HEK293T (cell line): ENCODE measurements around the gene SLC37A1.

Experiments
- CTCF ChIA-PET: fragments of 350-600 bp; formaldehyde crosslinking; extraction: SDS; loops from one replicate; lab custom pipeline; 2021; ENCODE audit warnings: antibody characterized with exemption, inconsistent platforms; lab: Yijun Ruan, JAX
- POLR2A ChIA-PET: fragments of 350-600 bp; formaldehyde crosslinking; extraction: SDS; loops from one replicate; lab custom pipeline; 2020; ENCODE audit warnings: antibody characterized with exemption, inconsistent platforms; lab: Yijun Ruan, JAX
- DNase-seq: peaks from one replicate; pipeline ENCODE4 v3.0.0; 2012; ENCODE audit warnings: mixed read lengths; ENCODE audit errors: extremely low spot score
- ARNT ChIP-seq: fragments of 450-650 bp; IDR thresholded peaks from 2 replicates; pipeline ENCODE4 v1.6.1; 2017; ENCODE audit warnings: mild to moderate bottlenecking
- BHLHE40 ChIP-seq: fragments of 450-650 bp; IDR thresholded peaks from 2 replicates; pipeline ENCODE4 v1.6.1; 2016; ENCODE audit warnings: mild to moderate bottlenecking, moderate library complexity, borderline replicate concordance
- CTBP1 ChIP-seq: fragments of 450-650 bp; IDR thresholded peaks from 2 replicates; pipeline ENCODE4 v1.6.1; 2016; ENCODE audit warnings: borderline replicate concordance
- ELF4 ChIP-seq: fragments of 450-650 bp; IDR thresholded peaks from 2 replicates; pipeline ENCODE4 v1.6.1; 2017; ENCODE audit warnings: antibody characterized with exemption
- FOXA1 ChIP-seq: fragments of 450-650 bp; IDR thresholded peaks from 2 replicates; pipeline ENCODE4 v1.6.1; 2016; ENCODE audit warnings: mild to moderate bottlenecking
- FOXK2 ChIP-seq: fragments of 450-650 bp; IDR thresholded peaks from 2 replicates; pipeline ENCODE4 v1.6.1; 2016; ENCODE audit warnings: mild to moderate bottlenecking
- FOXM1 ChIP-seq: fragments of 450-650 bp; IDR thresholded peaks from 2 replicates; pipeline ENCODE4 v1.6.1; 2017; ENCODE audit warnings: mild to moderate bottlenecking, borderline replicate concordance
- HDGF ChIP-seq: fragments of 450-650 bp; IDR thresholded peaks from 2 replicates; pipeline ENCODE4 v1.6.1; 2017; ENCODE audit warnings: antibody characterized with exemption, borderline replicate concordance
- L3MBTL2 ChIP-seq: fragments of 450-650 bp; conservative IDR thresholded peaks from 2 replicates; pipeline ENCODE4 v1.6.1; 2016; ENCODE audit warnings: mild to moderate bottlenecking
- LEF1 ChIP-seq: fragments of 450-650 bp; IDR thresholded peaks from 2 replicates; pipeline ENCODE4 v1.6.1; 2017; ENCODE audit warnings: mild to moderate bottlenecking, borderline replicate concordance
- NFRKB ChIP-seq: fragments of 450-650 bp; IDR thresholded peaks from 2 replicates; pipeline ENCODE4 v1.6.1; 2016; ENCODE audit warnings: mild to moderate bottlenecking, moderate library complexity
- SP1 ChIP-seq: fragments of 450-650 bp; IDR thresholded peaks from 2 replicates; pipeline ENCODE4 v1.6.1; 2017
- SUZ12 ChIP-seq: fragments of 450-650 bp; IDR thresholded peaks from 2 replicates; pipeline ENCODE4 v1.6.1; 2016; ENCODE audit warnings: mild to moderate bottlenecking
- TARDBP ChIP-seq: fragments of 450-650 bp; IDR thresholded peaks from 2 replicates; pipeline ENCODE4 v1.6.1; 2016
- ZNF384 ChIP-seq: fragments of 450-650 bp; IDR thresholded peaks from 2 replicates; pipeline ENCODE4 v1.6.1; 2016
- TF ChIP-seq, protein P1 (sequence below): fragments of 450-650 bp; IDR thresholded peaks from 2 replicates; pipeline ENCODE4 v1.6.1; 2016

Gene SLC37A1

DNA sequence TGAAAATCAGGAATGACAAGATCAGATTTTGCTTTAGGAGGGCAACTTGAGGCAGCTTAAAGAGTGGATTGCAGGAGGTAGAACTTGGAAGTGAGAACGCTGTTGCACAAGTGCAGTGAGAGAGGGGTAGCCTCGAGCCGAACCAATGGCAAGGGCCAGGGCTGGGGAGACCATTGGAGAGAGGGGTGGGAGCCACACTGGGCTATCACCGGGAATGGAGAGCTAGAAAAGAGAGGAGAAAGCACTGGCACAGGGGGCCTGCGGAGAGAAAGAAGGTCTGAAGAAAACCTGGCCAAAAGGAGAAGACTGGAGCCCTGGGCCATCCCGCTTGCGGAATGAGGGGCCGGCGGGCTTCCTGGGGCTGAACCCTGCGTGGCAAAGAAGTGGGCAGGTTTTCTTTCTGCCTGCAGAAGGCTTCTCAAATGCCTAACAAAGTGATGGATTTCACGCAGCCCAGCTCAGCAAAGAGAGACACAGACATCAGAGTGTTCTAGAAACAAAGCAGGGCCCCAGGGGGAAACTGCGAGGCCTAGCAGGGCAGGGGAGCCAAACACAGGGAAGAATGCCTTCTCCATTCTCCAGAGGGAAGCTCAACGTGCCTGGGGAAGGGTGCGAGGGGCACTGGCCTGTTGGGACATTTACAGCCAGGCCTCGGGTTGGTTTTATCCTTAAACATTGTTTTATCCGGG lies 1.2 kb upstream of the SLC37A1 start:
- POLR2A ChIA-PET: interaction anchor here (0.9 kb wide), 1 partner anchor 11 kb away, joined by 3 read pairs; no protein-coding TSS in a partner anchor
- TF ChIP-seq BHLHE40: no peak
- CTCF ChIA-PET: no interaction called here
- no peak for DNase-seq

DNA sequence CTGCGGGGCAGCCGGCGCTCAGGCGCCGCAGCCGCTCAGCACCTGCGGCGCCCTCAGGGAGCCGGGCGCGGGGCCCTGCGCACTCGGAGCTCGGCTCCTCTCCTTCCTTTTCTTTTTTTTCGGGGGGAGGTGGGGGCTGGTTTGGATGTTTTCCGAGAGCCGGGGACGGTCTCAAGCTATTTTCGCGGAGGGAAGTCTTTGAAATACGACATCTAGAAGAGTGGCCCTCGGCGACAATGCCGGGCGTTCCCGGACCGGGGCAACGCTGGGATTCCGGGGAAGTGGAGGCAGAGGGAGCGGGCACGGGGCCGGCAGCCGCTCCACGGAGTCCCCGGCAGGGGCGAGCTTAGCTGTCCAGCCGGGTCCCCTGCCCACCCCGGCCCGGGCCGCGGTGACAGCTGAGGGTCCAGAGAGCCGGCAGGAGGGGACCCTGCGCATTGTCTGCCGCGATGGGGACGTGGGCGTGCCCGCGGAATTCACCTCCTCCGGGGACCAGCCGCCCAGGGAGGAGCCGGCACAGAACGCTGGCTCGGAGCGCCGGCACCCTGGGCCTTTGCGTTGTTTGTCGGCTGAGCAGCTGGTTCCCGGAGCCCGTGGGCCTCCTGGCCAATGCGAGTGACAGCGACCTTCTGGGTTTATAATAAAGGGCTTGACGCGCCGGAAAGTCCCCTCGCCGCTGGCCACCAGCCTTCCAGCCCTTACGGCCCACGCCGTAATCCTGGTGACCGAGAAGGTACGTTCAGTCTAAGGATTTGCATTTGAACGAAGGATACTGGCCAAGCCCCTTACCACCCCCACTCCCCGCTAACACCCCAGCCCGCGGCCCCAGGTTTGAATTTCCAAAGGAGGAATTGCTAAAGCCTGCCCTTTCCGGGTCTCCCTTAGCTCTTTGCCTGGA lies 582 bp downstream of the SLC37A1 start:
- CTCF ChIA-PET: no interaction called here
- peak; percentile 58 for DNase-seq
- TF ChIP-seq LEF1 (no peak), SP1 (no peak), ZNF384 (no peak), FOXA1 (no peak), NFRKB (no peak), SUZ12 (no peak), FOXM1 (no peak), HDGF (no peak), CTBP1 (no peak), TARDBP (no peak), ELF4 (no peak), FOXK2 (no peak)
- TF ChIP-seq, protein P1, sequence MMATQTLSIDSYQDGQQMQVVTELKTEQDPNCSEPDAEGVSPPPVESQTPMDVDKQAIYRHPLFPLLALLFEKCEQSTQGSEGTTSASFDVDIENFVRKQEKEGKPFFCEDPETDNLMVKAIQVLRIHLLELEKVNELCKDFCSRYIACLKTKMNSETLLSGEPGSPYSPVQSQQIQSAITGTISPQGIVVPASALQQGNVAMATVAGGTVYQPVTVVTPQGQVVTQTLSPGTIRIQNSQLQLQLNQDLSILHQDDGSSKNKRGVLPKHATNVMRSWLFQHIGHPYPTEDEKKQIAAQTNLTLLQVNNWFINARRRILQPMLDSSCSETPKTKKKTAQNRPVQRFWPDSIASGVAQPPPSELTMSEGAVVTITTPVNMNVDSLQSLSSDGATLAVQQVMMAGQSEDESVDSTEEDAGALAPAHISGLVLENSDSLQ: no peak
- POLR2A ChIA-PET: interaction anchor here (1.2 kb wide), 1 partner anchor 18 kb away, joined by 4 read pairs; the partner anchor contains the start of gene RSPH1

DNA sequence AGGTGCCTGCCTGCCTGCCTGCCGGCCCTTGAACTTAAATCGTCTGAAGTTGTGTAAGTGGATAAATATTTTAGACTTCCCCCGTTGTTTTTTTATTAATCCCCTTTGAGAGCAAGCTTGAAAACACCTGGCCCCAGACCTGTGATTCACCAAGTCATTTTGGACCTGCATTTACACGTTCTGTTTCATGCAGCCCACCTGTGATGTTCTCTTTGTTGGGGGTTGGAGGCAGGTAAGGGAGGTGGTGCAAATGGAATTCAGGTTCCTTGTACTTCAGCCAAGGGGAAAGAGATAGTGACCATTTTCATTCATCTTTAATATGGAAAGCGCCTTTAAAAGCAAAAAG lies 1.2 kb downstream of the SLC37A1 start:
- ChIA-PET CTCF (no interaction called here), POLR2A (interaction anchor here (1.2 kb wide), 1 partner anchor 19 kb away, joined by 4 read pairs; the partner anchor contains the start of gene RSPH1)
- TF ChIP-seq ARNT: no peak
- no peak for TF ChIP-seq TARDBP
- no peak for TF ChIP-seq ZNF384
- no peak for TF ChIP-seq BHLHE40
- TF ChIP-seq, protein P1: no peak
- no peak for TF ChIP-seq NFRKB
- no peak for TF ChIP-seq FOXA1
- no peak for TF ChIP-seq SP1
- no peak for TF ChIP-seq CTBP1
- no peak for TF ChIP-seq FOXM1
- no peak for TF ChIP-seq ELF4
- no peak for TF ChIP-seq HDGF
- no peak for TF ChIP-seq L3MBTL2
- TF ChIP-seq SUZ12: no peak
- no peak for TF ChIP-seq FOXK2
- TF ChIP-seq LEF1: no peak
- no peak for DNase-seq

DNA sequence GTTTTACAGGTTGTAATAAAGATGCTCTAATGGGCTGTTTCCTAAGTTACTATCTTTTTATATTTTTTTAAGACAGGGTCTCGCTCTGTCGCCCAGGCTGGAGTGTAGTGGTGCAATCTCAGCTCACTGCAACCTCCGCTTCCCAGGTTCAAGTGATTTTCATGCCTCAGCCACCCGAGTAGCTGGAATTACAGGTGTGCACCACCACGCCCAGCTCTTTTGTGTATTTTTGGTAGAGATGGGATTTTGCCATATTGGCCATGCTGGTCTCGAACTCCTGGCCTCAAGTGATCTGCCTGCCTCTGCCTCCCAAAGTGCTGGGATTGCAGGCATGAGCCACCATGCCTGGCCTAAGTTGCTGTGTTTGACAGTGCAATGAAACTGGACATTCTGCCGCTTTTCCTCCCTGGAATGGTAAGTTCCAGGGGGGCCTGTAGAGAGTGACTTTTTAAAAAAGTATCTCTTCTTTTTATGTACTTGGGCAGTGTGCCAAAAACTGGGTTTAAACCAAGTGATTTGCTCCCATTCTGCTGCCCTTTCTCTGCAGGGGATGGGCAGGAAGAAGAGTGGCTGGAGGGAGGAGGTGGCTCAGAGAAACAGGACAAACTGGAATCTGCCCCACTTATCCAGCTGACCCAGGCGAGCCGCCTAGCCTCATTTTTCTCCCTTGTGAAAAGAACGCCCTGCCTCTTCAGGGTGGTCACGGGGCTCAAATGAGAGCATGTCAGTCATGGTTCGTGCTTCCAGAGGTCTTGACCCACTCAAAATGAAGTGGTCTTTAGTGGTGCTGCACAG lies 2.3 kb downstream of the SLC37A1 start:
- ChIA-PET CTCF (interaction anchor here (0.6 kb wide), 1 partner anchor 53 kb away, joined by 3 read pairs; no protein-coding TSS in a partner anchor), POLR2A (no interaction called here)

DNA sequence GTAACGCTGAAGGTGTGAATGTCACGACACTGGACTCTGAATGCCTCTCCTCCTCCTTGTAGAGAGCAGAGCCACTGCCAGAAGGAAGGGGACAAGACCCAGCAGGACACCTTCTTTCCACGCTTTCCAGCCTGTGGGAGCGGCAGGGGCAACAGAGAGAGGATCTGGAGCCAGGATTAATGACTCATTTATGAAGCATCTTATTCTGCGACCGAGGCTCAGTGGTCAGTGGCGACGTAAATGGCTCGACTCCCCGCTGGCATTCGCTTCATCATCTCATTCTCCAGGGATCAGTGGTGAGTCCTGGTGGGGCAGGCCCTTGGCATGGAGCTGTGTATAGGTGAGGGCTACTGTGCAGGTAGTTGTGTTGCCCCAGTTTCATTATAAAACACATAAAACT lies 4.6 kb downstream of the SLC37A1 start:
- POLR2A ChIA-PET: no interaction called here
- TF ChIP-seq TARDBP: no peak
- TF ChIP-seq FOXK2: no peak
- TF ChIP-seq FOXA1: no peak
- TF ChIP-seq HDGF: no peak
- no peak for DNase-seq
- CTCF ChIA-PET: no interaction called here

More for the DNA sequence above, 2.3 kb downstream of the SLC37A1 start:
- TF ChIP-seq SP1: no peak
- TF ChIP-seq BHLHE40: no peak
- TF ChIP-seq NFRKB: no peak
- TF ChIP-seq HDGF: no peak
- DNase-seq: no peak

DNA sequence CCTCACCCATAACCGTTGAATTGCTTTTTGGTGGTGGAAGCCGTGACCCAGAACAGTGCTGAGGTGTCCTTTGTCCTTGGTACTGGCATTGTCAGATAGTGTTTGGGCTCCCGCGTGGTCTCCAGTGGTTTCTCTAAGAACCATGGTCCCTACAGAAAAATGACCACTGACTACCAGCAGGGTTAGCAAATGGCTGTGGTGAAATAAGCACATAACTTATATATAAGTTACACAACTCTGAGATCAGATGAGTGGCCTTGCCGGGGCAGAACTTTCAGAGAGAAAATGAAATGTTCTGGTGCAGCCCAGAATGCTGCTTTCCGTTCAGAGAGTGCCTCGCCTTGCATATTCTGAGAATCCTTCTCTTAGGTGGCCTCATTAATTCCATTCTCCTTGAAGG lies 5.0 kb downstream of the SLC37A1 start:
- ChIA-PET CTCF (interaction anchor here (1.1 kb wide), 1 partner anchor 18 kb away, joined by 4 read pairs; no protein-coding TSS in a partner anchor), POLR2A (no interaction called here)
- TF ChIP-seq L3MBTL2: no peak
- TF ChIP-seq FOXA1: no peak
- TF ChIP-seq NFRKB: no peak
- TF ChIP-seq BHLHE40: no peak
- no peak for TF ChIP-seq CTBP1
- TF ChIP-seq FOXM1: no peak
- no peak for TF ChIP-seq HDGF
- TF ChIP-seq ELF4: no peak
- no peak for TF ChIP-seq SP1
- no peak for TF ChIP-seq SUZ12
- no peak for DNase-seq

DNA sequence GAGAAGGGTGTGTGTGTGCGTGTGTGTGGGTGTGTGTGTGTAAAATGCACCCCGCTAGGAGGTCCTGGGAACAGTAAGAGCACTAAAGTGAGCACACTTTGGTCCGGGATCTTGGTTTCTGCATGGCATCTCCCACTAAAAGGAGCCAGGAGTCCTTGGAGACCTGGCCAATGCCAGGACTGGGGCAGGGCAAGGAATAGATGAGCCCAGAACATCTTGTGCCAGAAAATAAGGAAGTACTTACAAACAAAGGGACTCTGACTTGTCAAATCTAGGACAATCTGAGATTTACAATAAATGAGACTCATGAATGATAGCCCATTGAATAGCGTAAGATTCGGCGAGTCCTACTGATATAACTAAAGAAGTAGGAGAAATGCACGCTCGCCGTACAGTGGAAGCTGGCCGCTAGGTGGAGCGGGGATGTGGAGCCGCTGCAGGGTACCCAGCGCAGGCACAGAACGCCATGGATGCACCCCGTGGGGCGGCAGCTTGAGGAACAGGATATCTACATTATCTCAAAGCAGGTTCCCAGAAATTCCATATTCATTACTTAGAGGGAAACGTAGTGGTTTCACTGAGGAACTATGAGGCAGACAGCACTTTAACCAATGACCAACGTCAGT lies 7.1 kb downstream of the SLC37A1 start:
- no peak for DNase-seq
- CTCF ChIA-PET: no interaction called here
- POLR2A ChIA-PET: no interaction called here
- TF ChIP-seq, protein P1: no peak
- no peak for TF ChIP-seq SUZ12
- TF ChIP-seq LEF1: no peak
